T-helper 2 cell treated with Interferon-gamma antibody and Interleukin-4, amounts not matched to agents 100 ng/mL and 5 ng/mL, for 36 hours (primary cell): ENCODE data around the gene ZMYND11. TPM values are rescaled to one million over a fixed set of nuclear protein-coding genes. Genes with fewer than 3 reads are reported as not detected.
"Not testable (repeated sequence)": the region's sequence is repeated elsewhere in the genome, so short reads cannot be mapped to it uniquely, and the experiment has no call there.

Experiments used
- intact Hi-C: fragments of 100-400 bp; cut with micrococcal nuclease; formaldehyde crosslinking; loops from one replicate; pipeline ENCODE4 v1.15.1; 2023
- total RNA-seq: library from RNA; stranded (reverse); gene quantifications from 2 replicates; pipeline ENCODE4 v1.2.3, GENCODE V29; 2022

ZMYND11 gene
- total RNA-seq, 1 donor from 2014 or later = 39.9 TPM

GRCh38 chr10:241966-242643, 106.8 kb downstream of the ZMYND11 start:
- intact Hi-C loops = no loop called here

- intact Hi-C loops = no loop called here
Observed at GRCh38 chr10:244227-244626, 109.0 kb downstream of the ZMYND11 start.

GRCh38 chr10:246431-246830, 111.2 kb downstream of the ZMYND11 start:
- intact Hi-C loops = no loop called here

GRCh38 chr10:247480-247879, 112.2 kb downstream of the ZMYND11 start:
- intact Hi-C loops = no loop called here

- intact Hi-C loops = no loop called here
Observed at GRCh38 chr10:248307-248706, 113.1 kb downstream of the ZMYND11 start.

- intact Hi-C loops = no loop called here
Observed at GRCh38 chr10:251982-252582, 116.8 kb downstream of the ZMYND11 start.

GRCh38 chr10:260819-261429, 125.7 kb downstream of the ZMYND11 start:
- intact Hi-C loops = no loop called here

- intact Hi-C loops = not testable (repeated sequence)
Observed at GRCh38 chr10:264160-265073, 129.2 kb downstream of the ZMYND11 start.

GRCh38 chr10:265074-265440, 129.8 kb downstream of the ZMYND11 start:
- intact Hi-C loops = not testable (repeated sequence)

- intact Hi-C loops = not testable (repeated sequence)
Observed at GRCh38 chr10:265816-266588, 130.7 kb downstream of the ZMYND11 start.

- intact Hi-C loops = no loop called here
Observed at GRCh38 chr10:266974-267425, 131.7 kb downstream of the ZMYND11 start.

GRCh38 chr10:267705-268104, 132.4 kb downstream of the ZMYND11 start:
- intact Hi-C loops = no loop called here

GRCh38 chr10:269440-270074, 134.3 kb downstream of the ZMYND11 start:
- intact Hi-C loops = no loop called here

GRCh38 chr10:271201-271600, 135.9 kb downstream of the ZMYND11 start:
- intact Hi-C loops = no loop called here

GRCh38 chr10:271722-272121, 136.5 kb downstream of the ZMYND11 start:
- intact Hi-C loops = no loop called here

- intact Hi-C loops = no loop called here
Observed at GRCh38 chr10:273088-273487, 137.8 kb downstream of the ZMYND11 start.

- intact Hi-C loops = no loop called here
Observed at GRCh38 chr10:274866-275265, 139.6 kb downstream of the ZMYND11 start.

- intact Hi-C loops = no loop called here
Observed at GRCh38 chr10:275680-276079, 140.4 kb downstream of the ZMYND11 start.

- intact Hi-C loops = no loop called here
Observed at GRCh38 chr10:277963-278362, 142.7 kb downstream of the ZMYND11 start.

GRCh38 chr10:278707-279106, 143.5 kb downstream of the ZMYND11 start:
- intact Hi-C loops = no loop called here
